Left kidney (tissue), 8 donors: ENCODE measurements around the gene FAM124A. TPM values are rescaled to one million over a fixed set of nuclear protein-coding genes. Genes with fewer than 3 reads are reported as not detected.

Experiments used
- DNase-seq: peaks from one replicate; pipeline ENCODE4 v3.0.0-alpha.2; 2013
- long read RNA-seq, 8 donors: transcript quantifications; one replicate each; lab custom pipeline, GENCODE V29; 2026
- polyA plus RNA-seq: library from polyadenylated mRNA; unstranded; fragments of 120-200 nt; gene quantifications from one replicate; pipeline ENCODE4 v1.2.1, GENCODE V29; 2013; ENCODE audit not compliant: insufficient read length

The FAM124A gene, protein sequence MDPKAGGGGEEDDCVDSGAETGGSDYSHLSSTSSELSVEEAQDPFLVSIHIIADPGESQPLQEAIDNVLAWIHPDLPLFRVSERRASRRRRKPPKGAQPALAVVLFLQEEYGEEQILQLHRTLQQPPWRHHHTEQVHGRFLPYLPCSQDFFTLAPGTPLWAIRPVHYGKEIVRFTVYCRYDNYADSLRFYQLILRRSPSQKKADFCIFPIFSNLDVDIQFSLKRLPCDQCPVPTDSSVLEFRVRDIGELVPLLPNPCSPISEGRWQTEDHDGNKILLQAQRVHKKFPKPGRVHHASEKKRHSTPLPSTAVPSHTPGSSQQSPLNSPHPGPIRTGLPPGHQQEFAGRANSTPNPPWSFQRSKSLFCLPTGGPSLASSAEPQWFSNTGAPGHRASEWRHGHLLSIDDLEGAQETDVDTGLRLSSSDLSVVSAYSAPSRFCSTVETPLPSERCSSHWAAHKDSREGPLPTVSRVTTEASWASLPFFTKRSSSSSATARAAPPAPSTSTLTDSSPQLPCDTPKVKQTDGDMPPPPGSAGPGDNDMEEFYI
- 4.8 TPM for polyA plus RNA-seq
- long read RNA-seq, donor 1, full-length matches to known transcripts: 2 of 2 reads
- long read RNA-seq, donor 1, partial matches to known transcripts: 0 of 2 reads
- long read RNA-seq, donor 1, other reads (novel, unspliced or antisense): 0 of 2 reads
- long read RNA-seq, donor 2, full-length matches to known transcripts: 1 of 1 reads
- long read RNA-seq, donor 2, partial matches to known transcripts: 0 of 1 reads
- long read RNA-seq, donor 2, other reads (novel, unspliced or antisense): 0 of 1 reads
- long read RNA-seq, donor 3, full-length matches to known transcripts: 4 of 4 reads
- long read RNA-seq, donor 3, partial matches to known transcripts: 0 of 4 reads
- long read RNA-seq, donor 3, other reads (novel, unspliced or antisense): 0 of 4 reads
- long read RNA-seq, donor 4: 0 reads
- long read RNA-seq, donor 5, full-length matches to known transcripts: 3 of 3 reads
- long read RNA-seq, donor 5, partial matches to known transcripts: 0 of 3 reads
- long read RNA-seq, donor 5, other reads (novel, unspliced or antisense): 0 of 3 reads
- long read RNA-seq, donor 6, full-length matches to known transcripts: 2 of 2 reads
- long read RNA-seq, donor 6, partial matches to known transcripts: 0 of 2 reads
- long read RNA-seq, donor 6, other reads (novel, unspliced or antisense): 0 of 2 reads
- long read RNA-seq, donor 7, full-length matches to known transcripts: 3 of 3 reads
- long read RNA-seq, donor 7, partial matches to known transcripts: 0 of 3 reads
- long read RNA-seq, donor 7, other reads (novel, unspliced or antisense): 0 of 3 reads
- long read RNA-seq, donor 8: 0 reads

DNA sequence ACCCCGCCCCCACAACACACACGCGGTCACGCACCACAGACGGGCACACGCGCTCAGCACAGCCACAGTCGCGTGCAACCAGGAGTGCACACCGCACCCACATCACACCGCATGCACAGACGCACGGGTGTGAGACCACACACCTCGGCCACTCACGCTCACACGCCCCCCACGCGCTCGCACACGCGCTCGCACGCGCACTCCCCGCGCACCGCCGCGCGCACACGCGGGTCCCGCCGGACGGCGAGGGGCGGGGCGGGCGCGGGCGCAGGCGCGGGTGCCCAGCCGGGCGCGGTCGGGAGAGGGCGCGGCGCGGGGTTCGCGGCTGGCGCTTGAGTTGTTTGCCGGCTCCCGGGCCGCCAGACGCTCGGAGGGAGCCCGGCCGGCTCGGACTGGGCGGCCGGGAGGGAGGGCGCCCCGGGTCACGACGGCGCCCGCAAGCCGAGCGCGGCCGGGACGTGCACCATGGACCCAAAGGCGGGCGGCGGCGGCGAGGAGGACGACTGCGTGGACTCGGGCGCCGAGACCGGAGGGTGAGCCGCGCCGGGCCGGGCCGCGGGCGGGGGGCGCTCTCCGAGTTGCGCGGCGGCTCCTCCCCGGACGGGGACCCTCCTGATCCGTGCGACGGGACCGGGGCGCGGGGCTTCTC lies at the start of gene FAM124A:
Gene FAM124A (plus strand): TSS at position 362 of the 649 bp plus-strand sequence. CDS start 104 bp downstream, at position 466.
- peak; percentile 50 for DNase-seq

DNA sequence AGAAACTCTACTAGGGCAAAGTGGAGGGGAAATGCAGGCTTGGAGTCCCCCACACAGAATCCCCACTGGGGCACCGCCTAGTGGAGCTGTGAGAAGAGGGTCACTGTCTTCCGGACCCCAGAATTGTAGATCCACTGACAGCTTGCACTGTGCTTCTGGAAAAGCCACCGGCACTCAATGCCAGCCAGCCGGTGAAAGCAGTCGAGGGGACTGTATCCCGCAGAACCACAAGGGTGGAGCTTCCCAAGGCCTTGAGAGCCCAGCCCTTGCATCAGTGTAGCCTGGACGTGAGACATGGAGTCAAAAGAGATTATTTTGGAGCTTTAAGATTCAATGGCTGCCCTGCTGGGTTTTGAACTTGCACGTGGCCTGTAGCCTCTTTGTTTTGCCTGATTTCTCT lies 47.2 kb upstream of the FAM124A start:
- no peak for DNase-seq

DNA sequence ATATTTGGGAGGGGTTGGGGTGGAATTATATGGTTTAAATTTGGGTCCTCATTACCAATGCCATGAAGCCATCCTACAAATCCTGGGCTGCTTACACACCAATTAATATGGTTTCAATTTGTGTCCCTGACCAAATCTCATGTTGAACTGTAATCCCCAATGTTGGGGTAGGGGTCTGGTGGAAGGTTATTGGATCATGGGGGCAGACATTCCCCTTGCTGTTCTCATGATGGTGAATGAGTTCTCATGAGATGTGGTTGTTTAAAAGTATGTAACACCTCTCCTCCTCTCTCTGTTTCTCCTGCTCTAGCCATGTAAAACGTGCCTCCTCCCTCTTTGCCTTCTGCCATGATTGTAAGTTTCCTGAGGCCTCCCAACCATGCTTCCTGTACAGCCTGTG lies 46.6 kb upstream of the FAM124A start:
- DNase-seq: no peak

DNA sequence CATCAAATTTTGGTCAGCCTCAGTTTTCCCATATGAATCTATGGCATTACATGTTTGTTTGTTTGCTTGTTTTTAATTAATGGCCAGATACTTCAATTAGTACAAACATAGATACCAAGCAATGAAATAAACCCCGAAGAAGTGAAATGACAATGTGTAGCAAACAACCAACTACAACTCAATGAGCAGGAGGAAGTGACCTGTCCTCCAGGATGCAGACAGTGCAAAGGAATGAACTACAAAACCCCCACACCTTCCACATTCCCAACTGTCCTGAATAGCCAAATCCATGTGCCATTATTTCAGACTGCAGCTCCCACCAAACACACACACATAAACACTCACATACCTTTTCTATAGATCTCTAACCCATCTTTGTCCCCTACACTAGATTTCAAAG lies 45.0 kb upstream of the FAM124A start:
- no peak for DNase-seq

DNA sequence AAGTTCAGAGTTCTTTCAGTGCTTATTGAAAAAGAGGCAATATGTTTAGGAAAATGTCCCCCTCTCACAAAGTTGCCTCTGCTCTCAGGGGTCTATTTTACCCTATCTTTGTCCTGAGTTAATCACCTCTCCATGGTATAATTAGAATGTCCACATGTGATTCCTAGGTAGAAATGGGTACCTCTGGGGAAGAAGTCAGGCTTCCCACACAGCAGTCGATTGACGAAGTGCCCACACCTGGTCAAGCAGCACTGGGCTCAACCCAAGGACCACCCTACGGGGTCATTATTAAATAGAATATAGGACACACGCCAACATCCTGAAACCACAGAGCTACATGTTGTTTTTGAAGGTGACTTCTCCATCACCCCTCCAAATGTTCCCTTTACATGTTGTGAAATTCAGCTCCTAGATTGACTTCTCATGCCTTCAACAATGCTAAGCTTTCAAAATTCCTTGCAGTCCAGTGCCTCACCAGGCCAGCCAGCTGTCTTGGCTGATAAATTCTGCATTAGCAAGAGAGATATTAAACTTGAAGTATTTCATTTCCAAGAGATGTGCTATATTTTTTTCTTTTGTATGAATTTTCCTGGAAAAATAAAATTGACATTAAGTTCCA lies 43.6 kb upstream of the FAM124A start:
- no peak for DNase-seq

DNA sequence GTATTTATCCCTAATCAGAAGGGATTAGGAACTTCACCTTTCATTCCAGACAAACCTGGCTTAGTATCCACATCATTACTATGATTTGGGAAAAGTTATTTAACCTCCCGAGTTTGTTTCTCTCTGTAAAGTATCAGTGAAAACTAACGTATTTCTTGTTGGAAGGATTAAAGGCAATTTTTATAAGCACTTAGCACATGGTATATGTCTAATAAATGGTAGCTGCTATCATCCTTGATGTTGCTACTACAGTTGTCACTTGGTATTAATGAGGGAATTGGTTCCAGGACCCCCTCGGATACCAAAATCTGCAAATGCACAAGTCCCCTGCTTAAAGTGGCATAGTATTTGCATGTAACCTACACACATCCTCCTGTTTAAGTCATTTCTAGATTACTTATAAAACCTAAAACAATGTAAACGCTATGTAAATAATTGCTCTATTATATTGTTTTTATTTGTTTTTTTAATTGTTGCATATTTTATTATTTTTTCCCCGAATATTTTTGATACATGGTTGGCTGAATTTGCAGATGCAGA lies 42.7 kb upstream of the FAM124A start:
- DNase-seq: no peak

DNA sequence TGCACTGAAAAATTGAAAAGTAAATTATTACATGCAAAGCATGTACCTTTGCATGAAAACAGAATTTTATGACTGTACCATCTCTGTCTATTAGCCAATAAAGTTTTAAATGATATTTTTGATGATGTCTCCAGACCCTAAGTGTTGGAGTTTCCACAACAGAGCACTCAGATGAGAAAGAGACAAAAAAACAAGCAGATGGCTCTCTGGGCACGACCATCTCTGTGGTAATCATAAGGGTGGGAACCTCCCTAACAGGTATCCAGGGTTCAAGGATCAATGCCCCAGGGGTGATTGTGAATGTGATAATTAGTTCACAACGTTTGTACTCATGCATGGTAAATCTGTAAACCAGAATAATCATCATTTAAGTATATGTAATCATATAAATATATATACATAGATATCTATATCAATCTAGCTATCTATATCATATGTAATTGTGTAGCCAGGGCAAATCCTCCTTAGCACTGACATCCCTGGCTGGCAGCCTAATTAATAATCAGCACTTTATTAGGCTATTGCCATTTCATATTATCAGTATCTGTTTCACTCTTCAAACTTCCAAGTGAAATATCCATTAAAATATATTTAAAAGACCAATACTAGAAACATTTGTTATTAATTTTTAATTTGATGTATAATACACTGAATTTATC lies 41.2 kb upstream of the FAM124A start:
- no peak for DNase-seq

DNA sequence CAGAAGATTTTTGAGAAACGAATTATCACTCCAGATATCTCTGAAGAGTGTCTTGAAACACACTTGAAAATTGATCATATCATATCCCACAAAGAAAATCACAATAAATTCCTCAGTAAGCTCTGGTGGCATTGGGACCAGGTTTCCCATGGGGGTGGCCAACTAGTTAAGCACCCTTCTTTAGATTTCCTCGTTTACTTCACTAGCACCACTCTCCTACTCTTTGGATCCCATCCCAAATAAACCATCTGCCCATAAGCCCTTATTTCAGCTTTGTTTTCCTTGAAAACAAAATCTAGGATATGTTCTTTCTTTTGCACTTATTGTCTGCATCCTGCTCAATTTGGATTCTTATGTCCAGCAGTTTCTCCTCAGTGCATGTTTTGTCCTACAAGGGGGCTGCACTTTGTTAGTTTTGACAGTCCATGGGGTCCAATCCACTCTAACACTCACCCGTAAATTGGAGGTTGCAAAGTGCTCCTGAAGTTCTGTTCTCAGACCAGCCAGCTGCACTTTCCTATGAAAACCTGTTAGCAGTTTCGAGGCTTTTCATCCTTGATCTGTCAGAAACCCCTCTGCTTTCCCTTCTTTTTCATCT lies 40.3 kb upstream of the FAM124A start:
- no peak for DNase-seq

DNA sequence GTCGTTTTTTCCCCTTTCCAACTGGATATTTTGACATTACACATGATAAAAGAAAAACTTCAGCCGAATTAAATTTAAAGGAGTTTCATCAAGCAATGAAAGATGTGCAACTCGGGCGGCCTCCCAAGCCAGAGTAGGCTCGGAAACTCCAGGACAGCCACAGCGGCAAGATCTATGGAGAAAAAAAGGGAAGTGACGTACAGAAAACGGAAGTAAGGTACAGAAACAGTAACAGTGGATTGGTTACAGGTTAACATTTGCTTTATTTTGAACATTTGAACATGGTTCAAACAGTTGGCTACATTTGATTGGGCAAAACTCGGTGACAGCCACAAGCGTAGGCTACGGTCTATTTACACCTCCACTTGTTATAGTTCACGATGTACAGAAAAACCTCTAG lies 30.5 kb upstream of the FAM124A start:
- DNase-seq: no peak

DNA sequence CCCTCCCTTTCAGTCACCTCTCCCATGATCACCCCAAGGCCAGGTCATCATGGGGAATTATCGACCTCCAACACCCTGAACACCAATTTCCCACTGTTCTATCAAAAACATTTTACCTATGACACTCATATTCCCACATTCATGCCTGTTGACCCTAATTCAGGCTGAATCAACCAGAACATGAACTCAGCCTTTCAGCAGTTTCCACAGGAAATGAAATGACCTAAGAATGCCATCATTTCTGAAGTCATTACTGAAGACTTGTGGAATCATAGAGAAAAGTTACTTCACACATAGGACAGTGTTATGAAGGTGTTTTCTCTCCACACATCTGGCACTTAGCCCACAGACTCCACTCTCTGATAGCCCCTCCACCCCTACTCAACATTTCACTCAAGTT lies 29.9 kb upstream of the FAM124A start:
- no peak for DNase-seq

DNA sequence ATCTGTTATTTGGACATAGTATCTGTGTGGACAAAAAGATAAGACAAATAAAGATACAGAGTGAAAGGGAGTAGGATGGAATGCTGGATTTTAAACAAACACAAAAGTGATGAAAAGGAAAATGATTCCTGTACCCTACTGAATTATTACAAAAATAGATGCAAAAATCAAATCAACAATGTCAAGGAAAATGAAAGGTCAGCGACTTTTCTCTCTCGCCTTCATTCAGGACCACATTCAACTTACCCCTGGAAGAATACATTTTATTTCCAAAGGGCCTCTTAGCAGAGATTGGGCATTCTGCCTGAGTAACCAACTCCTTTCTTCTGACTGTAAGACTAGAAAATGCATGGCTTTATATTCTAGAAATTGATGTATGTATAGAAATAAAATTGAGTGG lies 28.8 kb upstream of the FAM124A start:
- no peak for DNase-seq

DNA sequence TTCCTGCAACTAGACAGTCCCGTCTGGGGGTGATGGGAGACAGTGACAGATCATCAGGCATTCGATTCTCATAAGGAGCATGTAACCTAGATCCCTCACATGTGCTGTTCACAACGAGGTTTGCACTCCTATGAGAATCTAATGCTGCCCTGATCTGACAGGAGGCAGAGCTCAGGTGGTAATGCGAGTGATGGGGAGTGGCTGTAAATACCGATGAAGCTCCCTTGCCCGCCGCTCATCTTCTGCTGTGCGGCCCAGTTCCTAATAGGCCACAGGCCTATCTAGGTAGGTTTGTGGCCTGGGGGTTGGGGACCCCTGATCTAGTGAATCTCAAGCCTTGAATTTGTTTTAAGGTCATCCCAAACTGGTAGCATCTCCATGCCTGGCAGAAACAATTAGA lies 27.3 kb upstream of the FAM124A start:
- no peak for DNase-seq

DNA sequence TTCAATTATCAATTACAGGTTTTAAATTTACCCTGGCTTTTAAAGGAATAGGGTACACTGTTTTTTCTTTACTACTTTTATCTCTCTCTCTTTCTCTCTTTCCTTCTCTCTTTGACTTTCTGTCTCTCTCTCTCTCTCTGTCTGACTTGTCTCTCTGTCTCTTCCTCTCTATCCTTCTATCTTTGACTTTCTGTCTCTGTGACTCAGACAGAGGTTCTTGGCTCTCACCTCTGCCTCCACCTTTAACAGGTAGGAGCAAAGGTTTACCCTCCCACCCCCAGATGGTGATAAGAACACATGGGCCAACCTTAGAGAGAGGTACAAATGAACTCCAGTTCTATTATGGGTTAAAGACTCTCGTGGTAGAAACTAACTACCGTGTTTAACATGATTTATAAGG lies 20.3 kb upstream of the FAM124A start:
- DNase-seq: no peak

DNA sequence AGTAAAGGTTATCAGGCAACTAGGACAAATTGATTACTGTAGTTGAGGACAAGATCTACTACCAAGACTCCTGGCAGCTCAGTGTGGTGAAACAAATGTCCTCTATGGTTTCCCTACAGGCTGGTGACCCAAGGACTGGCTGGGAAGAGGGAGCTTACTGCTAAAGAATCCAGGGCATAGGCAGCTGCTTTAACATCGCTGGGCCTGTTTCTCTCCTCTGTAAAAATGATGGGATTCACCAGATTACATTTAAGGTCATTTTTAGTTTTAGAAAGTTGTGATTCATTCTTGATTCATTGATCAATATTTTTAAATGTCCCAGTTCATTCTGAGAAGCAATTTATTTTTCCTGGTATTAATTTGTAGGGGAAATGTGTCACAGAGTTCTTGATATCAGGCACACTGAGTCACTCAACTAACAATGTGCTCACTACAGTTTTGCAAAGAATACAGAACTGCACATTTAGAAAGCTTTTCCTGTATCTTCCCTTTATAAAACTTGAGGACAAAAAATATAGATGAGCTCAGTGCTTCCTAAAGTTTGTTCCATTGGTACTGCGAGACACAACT lies 19.6 kb upstream of the FAM124A start:
- no peak for DNase-seq

DNA sequence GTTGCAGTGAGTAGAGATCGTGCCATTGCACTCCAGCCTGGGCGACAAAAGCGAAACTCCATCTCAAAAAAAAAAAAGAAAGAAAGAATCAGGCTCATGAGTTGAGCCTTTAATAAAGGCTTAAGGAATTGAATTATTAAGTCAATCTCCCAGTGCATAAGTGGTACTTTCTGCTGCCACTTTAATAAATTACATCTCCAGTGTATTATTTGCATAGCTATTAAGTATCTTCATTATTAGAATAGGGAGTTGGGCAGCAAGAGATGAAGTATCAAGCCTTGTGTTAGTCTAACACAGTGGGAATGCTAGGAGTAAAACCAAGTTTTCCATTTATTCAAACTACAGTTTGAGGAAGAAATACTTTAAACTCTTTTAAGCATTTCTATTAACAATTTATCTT lies 15.6 kb upstream of the FAM124A start:
- no peak for DNase-seq

DNA sequence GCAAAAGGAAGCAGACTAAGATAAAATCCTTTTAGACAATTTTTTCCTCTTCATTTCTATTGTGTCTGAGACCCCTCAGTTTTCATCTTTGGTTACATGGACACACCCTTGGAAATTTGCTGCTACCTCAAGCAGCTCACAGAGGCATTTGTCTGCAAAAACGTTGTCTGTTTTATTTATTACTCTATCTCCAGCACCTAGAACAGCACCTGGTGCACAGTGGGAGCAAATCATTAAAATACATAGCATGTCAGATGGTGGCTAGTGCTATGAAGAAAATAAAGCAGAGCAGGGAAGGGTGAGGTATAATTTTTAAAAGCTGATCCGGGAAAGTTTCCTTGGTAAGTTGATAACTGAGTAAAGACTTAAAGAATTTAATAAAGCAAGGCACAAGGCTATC lies 14.3 kb upstream of the FAM124A start:
- DNase-seq: no peak

DNA sequence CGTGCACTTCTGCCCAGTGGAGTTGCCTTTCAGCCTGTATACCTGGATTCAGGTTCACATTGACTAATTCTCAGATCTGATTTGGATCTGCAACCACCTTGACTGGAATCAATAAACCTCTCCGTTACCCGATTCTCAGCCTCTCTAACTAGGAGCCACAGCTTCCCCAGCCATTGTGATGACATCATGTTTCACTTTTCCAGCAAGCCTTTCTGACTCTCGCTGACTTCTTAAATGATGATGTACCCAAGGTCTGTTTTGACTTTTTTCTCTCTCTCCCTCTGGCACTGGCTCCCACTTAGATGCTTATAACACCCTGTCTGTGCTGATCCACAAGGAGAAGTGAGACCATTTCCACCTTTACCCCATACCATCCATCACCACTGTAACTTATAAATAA lies 13.5 kb upstream of the FAM124A start:
- no peak for DNase-seq

DNA sequence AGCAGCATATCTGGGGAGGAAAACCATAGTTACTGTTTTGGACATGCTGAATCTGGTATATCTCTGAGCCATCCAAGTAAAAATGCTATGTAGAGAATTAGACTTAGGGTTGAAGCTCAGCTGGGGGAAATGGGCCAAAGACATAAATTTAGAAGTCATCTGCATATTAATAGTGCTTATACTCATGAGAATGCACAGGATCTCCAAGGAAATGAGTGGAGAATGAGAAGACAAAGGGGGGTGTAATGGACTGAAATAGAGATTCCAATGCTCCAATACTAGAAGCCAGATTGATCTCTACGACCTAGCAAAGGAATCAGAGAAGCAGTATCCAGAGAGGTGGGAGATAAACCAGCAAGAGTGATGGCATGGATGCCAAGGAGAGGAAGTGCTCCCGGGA lies 10.3 kb upstream of the FAM124A start:
- DNase-seq: no peak

DNA sequence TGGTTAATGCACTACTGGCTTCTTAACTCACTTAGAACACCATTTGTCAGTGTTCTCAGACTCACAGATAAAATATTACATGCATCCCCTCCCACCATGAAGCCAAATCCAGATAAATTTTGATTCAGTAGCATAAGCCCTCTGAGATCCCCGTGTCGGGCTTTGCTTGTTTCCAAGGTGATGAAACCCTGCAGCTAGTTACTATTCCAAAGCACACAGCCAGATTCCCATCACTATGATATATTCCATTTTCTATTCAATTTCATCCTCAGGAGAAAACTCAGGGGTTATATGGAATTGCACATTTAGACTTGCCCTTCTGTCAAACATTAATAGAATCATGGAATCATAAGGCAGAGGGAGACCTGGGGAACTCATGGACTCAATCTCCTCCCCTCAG lies 9.4 kb upstream of the FAM124A start:
- DNase-seq: no peak
